ENCODE results near the gene DDX20.

GRCh38 chr1:111723871-111724270, 31.8 kb upstream of the DDX20 start:
- no peak for TF ChIP-seq EZH2phosphoT487 (conservative IDR thresholded peaks at IDR 0.05; ENCODE audit: low read length)
- TF ChIP-seq, protein P1, sequence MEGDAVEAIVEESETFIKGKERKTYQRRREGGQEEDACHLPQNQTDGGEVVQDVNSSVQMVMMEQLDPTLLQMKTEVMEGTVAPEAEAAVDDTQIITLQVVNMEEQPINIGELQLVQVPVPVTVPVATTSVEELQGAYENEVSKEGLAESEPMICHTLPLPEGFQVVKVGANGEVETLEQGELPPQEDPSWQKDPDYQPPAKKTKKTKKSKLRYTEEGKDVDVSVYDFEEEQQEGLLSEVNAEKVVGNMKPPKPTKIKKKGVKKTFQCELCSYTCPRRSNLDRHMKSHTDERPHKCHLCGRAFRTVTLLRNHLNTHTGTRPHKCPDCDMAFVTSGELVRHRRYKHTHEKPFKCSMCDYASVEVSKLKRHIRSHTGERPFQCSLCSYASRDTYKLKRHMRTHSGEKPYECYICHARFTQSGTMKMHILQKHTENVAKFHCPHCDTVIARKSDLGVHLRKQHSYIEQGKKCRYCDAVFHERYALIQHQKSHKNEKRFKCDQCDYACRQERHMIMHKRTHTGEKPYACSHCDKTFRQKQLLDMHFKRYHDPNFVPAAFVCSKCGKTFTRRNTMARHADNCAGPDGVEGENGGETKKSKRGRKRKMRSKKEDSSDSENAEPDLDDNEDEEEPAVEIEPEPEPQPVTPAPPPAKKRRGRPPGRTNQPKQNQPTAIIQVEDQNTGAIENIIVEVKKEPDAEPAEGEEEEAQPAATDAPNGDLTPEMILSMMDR (IDR thresholded peaks at IDR 0.05; ENCODE audit: insufficient read depth, low read length, poor library complexity, severe bottlenecking): no peak

Measured in SU-DHL-6 (cell line).